Ovary (tissue), 3 donors: ENCODE data around the gene WNT7A.

ENCODE experiments used
- EP300 ChIP-seq: sonication (generic); formaldehyde crosslinking; IDR thresholded peaks from one replicate; pipeline ENCODE4 v1.6.1; 2017; ENCODE audit warnings: antibody characterized with exemption
- POLR2A ChIP-seq: fragments of 450-650 bp; IDR thresholded peaks from one replicate; pipeline ENCODE4 v1.6.1; 2017; ENCODE audit warnings: antibody characterized with exemption, mild to moderate bottlenecking, moderate library complexity
- TF ChIP-seq, protein P1 (sequence below), 3 donors: fragments of 450-650 bp in 2 of 3; fragments of 200-600 bp in 1 of 3; IDR thresholded peaks; one replicate each; pipeline versions ENCODE4 v1.5.1 to v1.8.0; 2016 to 2022; ENCODE audit warnings: antibody characterized with exemption in 3 of 3, mild to moderate bottlenecking in 1 of 3
- donor health status: DM: no; HTN: no; CAD: no.

DNA sequence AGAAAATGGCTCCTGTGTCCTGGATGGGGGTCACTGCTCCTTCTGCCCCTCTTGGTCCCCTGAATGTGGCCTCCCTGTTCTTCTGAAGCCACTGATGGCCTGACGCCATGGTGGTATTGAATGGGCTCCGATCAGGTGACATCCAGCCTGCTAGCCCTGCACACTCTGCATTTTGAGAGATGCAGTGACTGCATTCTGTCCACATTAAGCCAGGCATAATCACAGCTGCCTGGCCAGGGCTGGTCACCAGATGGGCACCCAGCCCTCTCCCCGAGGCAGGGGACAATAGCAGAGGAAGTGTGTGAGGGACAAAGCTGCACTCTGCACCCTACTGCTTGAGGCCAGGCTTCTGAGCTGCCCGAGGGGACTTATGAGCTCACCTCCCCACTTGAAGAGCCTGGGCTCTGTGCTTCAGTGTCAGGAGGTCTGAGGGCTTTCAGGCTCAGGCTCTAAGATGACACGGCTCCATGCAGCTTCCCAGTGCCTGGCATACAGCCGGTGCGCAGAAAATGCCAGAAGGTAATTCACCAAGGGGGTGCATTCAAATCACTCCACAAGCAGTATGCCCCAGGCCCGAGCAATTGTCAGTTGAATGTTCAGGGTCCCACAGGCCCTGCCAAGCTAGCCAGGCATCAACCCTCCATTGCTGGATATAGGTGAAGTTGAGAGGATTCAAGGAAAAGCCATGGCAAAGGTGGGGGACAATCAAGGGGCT, 56.8 kb downstream of the WNT7A start:
- TF ChIP-seq, protein P1, sequence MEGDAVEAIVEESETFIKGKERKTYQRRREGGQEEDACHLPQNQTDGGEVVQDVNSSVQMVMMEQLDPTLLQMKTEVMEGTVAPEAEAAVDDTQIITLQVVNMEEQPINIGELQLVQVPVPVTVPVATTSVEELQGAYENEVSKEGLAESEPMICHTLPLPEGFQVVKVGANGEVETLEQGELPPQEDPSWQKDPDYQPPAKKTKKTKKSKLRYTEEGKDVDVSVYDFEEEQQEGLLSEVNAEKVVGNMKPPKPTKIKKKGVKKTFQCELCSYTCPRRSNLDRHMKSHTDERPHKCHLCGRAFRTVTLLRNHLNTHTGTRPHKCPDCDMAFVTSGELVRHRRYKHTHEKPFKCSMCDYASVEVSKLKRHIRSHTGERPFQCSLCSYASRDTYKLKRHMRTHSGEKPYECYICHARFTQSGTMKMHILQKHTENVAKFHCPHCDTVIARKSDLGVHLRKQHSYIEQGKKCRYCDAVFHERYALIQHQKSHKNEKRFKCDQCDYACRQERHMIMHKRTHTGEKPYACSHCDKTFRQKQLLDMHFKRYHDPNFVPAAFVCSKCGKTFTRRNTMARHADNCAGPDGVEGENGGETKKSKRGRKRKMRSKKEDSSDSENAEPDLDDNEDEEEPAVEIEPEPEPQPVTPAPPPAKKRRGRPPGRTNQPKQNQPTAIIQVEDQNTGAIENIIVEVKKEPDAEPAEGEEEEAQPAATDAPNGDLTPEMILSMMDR (IDR thresholded peaks at IDR 0.05), result no peak
- no peak for TF ChIP-seq POLR2A
- TF ChIP-seq EP300, result no peak
